EH (cell line): ENCODE measurements around the gene ANKH.

Source experiments
- DNase-seq: peaks from one replicate; pipeline ENCODE4 v3.0.0-alpha.2; 2015; ENCODE audit warnings: low read depth

The ANKH gene

DNA sequence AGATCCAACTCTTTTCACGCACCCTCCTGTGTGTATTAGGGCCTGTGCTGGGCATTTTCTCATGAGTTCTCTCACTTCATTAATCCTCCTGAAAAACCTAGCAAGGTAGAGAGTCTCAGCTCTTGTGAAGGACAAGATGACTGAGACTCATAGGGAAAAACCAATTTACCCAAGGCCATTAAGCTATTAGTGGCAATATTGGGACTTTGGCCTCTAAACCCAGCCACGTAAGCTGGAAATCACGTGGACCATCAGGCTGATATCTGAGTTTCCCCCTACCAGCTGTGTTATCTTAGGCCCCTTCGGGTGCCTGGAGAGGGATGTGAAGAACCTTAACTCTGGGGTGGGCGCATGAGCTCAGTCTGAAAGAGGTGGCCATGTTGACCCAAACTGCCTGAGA is 80.7 kb downstream of the ANKH start:
- no peak for DNase-seq

GRCh38 chr5:14790220-14790619 is 81.4 kb downstream of the ANKH start:
- peak; percentile 30 for DNase-seq

DNA sequence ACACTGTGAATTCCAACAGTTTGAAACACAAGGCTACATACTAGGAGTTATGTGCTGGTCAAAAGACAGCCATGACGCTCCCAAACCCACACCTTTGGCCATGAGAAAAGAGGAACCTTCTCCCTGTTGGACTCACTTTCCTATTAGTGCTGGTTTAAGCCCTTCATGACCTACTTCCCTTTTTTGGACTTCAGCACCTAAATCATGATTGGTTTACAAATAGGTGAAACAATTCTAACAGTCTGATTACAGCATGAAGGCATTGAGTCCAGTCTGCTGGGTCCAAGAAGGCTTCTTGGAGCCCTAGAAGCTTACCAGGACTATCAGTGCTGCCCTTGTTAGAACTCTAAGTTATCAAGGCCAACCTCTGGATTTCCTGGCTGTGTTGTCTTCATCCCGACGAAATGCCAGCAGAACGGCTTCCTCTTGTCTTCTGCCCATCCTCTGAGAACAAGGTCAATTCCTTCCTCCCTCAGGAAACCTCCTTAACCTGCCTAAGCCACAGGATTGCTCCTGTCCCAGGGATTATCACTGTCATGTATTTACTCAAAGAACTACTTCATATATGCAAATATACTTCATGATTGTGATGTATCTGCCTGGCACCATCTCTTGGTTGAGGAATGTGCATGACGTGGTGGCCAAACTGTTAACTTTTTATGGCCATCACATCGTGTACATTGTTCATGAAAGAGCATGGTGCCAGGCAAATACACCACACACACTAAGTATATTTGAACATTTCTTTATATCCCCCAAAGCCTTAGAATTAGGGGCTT is 83.6 kb downstream of the ANKH start:
- no peak for DNase-seq

- DNase-seq: no peak
Measured at GRCh38 chr5:14783691-14784090, 87.9 kb downstream of the ANKH start.

DNA sequence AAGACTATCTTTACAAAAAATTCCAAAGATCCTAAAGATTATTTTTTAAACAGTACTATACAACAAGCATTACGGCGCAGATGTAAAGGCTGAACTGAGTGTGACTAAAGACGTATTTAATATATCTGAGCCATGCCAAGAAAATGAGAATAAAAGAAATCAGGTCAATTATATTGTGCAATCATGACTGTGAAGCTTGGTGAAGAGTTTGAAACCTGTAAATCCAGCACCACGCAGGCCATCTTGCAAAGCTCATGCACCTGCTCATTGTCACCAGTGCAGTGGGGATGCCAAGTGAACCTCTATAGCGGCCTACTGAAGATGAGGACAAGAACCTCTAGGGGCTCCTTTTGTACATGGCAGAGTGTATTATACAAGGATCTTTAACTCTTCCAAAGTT is 89.0 kb downstream of the ANKH start:
- DNase-seq: no peak

DNA sequence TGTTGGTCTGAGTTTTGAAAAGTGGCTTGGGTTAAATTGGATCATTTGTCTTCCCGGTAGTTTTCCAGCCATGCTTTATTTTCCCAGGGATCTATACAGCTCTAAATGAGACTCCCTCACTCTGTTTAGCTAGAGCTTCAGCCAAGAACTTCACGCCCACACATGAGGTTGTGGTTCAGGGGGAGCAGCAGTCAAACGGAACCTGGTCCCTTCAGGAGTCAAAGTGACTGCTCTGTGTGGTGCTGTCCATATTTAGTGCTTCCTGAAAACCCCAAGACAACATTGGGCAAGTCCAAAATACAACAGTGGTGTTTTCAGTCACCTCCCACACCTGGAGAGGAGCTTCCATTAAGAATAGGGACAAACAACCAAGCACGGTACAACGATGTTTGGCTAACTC is 90.5 kb downstream of the ANKH start:
- DNase-seq: no peak

- no peak for DNase-seq
Measured at GRCh38 chr5:14779975-14780374, 91.6 kb downstream of the ANKH start.

- DNase-seq: no peak
Measured at GRCh38 chr5:14778792-14779070, 92.8 kb downstream of the ANKH start.

- DNase-seq: no peak
Measured at GRCh38 chr5:14777932-14778791, 93.4 kb downstream of the ANKH start.

DNA sequence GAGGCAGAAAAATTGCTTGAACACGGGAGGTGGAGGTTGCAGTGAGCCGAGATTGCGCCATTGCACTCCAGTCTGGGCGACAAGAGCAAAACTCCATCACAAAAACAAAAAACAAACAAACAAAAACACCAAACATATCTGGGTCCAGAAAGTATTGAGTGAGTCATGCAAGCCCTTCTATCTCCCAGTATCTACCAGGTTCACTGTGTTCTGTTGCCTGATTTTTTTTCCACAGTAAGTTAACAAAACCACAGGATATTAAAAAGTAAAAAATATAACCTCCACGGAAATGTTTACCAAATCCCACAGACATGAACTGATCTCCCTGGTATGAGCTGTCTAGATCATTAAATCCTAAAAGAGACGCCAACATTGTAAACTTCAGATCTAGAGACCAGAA is 94.4 kb downstream of the ANKH start:
- peak; percentile 20 for DNase-seq

GRCh38 chr5:14776602-14777001 is 95.0 kb downstream of the ANKH start:
- DNase-seq: no peak

- peak; percentile 22 for DNase-seq
Measured at GRCh38 chr5:14775857-14776256, 95.7 kb downstream of the ANKH start.

GRCh38 chr5:14773588-14773987 is 98.0 kb downstream of the ANKH start:
- DNase-seq: no peak

- DNase-seq: no peak
Measured at GRCh38 chr5:14771972-14772371, 99.6 kb downstream of the ANKH start.

GRCh38 chr5:14771189-14771588 is 100.4 kb downstream of the ANKH start:
- no peak for DNase-seq

DNA sequence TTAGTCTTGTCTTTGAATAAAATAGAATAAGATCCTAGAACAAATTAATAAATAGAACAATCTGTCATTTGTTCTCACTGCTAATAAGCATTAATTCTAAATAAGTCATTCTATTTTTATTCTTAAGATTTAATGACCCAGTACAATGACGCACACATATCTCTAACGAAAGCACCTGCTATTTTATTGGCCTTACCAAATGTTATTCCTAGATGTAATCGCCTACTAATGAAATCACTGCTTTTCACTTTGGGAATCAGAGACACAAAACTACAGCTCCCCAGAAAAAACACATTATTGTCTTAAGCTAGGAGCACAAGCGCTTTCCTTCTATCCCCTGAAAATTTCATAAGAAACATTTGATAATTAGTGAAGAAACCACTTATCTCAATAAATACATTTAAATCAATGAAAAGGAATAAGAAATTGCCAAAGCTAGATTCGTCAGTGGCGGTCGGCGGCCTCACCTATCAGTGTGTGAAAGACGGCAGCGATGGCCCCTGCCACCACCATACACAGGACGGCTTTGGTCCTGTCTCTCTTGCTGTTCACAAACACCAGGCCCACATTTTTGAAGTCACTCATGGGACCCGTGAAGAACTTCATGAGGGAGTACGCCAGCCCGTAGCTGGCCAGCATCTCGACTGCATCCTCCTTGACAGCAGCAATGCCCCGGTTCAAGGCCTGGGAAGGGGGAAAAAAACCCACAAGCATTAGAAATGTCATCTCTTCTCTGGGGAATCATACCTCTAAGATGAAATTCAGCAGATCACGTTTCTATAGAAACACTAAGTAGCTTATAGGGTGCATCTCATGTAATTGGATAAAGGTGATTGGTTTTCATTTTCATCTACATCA is 102.8 kb downstream of the ANKH start:
- no peak for DNase-seq

GRCh38 chr5:14767735-14768507 is 103.7 kb downstream of the ANKH start:
- no peak for DNase-seq

GRCh38 chr5:14767053-14767452 is 104.5 kb downstream of the ANKH start:
- no peak for DNase-seq

DNA sequence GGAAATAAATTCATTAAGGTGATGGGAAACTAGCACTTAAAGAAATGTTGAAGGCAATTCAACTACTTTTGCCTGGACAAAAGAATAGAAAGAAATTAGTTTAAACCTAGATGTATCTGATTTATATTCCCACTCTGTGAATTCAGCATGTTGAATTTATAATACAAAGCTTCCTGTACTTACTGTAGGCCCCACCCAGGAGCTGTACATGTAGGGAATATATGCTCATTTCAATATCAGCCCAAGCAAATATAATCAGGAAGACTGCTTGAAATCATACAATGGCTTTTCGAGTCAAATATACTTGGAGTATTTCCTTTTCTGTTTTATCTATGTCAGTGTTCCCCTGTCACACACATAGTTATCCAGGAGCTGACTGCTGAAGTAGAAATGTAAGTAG is 105.0 kb downstream of the ANKH start:
- DNase-seq: no peak

DNA sequence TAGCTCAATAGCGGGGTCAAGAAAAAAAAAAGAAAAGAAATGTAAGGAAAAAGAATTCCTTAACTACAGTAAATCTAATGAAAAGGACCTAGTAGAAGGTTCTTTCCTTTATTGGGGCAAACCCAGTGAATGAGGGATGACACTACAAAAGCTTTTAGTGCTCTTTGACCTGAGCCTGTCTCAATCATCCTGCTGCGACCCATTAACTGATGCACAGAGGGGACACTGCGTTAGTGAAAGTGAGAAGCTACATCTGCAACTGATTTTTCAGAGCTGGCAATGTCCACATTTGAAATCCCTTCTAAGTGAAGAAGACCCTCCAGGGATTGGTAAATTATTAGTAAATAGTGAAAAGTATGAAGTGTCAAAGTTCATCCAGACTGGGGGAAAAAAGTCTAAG is 106.0 kb downstream of the ANKH start:
- no peak for DNase-seq

GRCh38 chr5:14762549-14763216 is 108.9 kb downstream of the ANKH start:
- DNase-seq: no peak
